ENCODE data around the gene LSM10. TPM values are rescaled to one million over a fixed set of nuclear protein-coding genes. Genes with fewer than 3 reads are reported as not detected.

The LSM10 gene
- total and polyA plus RNA-seq, 3 experiments from 2014 or later, result 75.3 to 146 (median 81.4) TPM

DNA sequence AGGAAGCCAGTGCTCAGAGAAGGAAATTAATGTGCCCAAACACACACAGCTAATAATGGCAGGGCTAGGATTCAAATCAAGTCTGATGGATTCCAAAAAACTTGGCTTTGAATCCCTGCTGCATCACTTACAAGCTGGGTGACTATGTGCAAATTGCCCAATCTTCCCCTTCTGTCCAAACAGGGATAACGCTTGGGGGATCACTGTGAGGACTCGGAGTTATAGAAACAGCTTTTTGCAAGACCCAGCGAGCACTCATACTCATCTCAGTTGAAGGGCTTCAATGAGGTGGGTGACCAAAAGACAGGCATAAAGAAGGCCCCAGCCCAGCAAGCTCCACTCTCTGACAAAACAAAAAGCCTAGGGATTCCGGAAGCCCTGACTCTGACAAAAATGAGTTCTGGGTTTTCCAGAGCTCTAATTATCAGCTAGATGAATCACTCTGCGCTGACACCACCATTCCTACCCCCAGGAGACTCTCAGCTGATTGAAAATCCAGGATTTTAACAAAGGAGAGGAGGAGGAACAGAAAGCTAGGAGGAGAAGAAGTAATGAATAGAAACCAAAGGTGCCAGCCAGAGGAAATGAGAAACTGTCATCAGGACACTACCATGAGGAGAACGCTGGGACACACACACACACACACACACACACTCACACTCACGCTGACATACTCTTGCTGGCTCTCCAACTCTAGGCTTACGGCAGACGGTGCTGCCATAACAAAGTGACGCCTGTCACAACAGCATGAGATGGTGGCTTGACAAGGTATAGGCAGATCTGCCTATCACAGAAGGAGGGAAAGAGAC is 10.4 kb downstream of the LSM10 start:
- Histone ChIP-seq H3K36me3 (ENCODE audit: insufficient read depth, low read length) (peaks cover 8% of the 10 kb centered on the region), H3K27ac (ENCODE audit: low read depth, low read length) (peak overlapping the region; percentile 97), H3K27me3 (ENCODE audit: insufficient read depth, low read length, poor library complexity, severe bottlenecking) (no peaks in the 10 kb centered on the region), H3K9me3 (ENCODE audit: low read length) (no peaks in the 10 kb centered on the region), H3K4me3 (ENCODE audit: low read length) (no peak overlapping the region), H3K4me1 (ENCODE audit: insufficient read depth, low read length) (peaks cover 37% of the 10 kb centered on the region)
- Mint-ChIP-seq H3K4me1 (peaks cover 39 to 45% (median 44%) of the 10 kb centered on the region in 3 donors), H3K9me3 (no peaks in the 10 kb centered on the region), H3K27ac (peak overlapping the region; percentile 79 to 99 (median 98)), H3K27me3 (no peaks in the 10 kb centered on the region), H3K4me3 (peak overlapping the region in 3 of 7 donors; percentile 28 to 97 (median 89)), H3K36me3 (peaks cover 0 to 46% (median 11%) of the 10 kb centered on the region in 3 donors)
- DNase-seq, result no peak
- ChIA-PET CTCF (interaction anchor here (0.7 to 3.4 kb wide), 8 partner anchors 10 to 199 kb away, joined by 3 to 23 read pairs (median 5); partner anchors contain the start of genes LSM10 and SH3D21), POLR2A (interaction anchor here (0.9 to 3.3 kb wide), 7 partner anchors 10 to 238 kb away, joined by 3 to 43 read pairs (median 6); partner anchors contain the start of genes EVA1B, LSM10, MRPS15 and THRAP3)

DNA sequence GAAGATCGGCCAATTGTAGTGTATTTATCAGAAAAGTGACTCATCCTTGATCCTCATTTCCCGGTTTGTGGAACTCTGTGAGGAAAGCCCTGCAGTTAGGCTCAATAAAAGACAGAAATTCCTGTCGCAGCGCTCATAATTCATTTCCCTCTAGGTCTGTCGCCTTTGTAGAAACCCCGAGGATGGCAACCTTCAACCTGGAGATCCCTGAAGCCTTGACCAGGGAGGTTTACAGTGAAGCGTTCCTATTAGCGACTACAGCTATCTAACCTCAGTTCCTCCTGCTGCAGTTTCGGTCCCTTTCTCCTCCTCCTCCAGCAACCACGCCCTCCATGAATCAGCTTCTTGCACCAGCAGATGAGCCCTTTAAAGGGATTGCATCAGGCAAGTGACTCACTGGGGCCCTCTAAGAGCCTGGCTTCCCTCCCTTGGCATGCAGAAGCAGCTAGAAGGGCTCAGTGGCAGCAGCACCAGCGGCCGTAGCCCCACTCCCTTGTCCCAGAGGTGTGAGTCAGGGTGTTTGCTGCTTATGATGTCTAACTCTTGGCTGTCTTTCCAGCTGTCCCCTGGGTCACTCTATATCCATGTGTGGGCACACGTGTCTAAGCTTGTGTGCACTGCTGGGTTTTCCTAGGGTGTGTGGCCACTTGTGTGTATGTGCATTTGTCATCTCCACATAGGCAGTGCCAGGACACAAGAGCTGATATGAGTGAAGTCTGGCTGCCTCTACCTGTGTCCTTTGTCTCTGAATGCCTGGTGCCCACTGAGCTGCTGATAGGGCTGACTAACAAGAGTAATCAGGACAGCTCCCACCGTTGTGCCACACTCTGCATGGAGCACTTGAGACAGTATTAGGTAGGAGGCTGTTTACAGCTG is 11.2 kb downstream of the LSM10 start:
- POLR2A ChIA-PET, result interaction anchor here (0.7 to 3.3 kb wide), 8 partner anchors 11 to 237 kb away, joined by 3 to 43 read pairs (median 6); partner anchors contain the start of genes EVA1B, LSM10, MRPS15 and THRAP3
- peak overlapping the region; percentile 95 to 99 (median 98) for H3K27ac Mint-ChIP-seq
- no peaks in the 10 kb centered on the region for H3K9me3 ChIP-seq (ENCODE audit: low read length)
- peak overlapping the region; percentile 97 for H3K27ac ChIP-seq (ENCODE audit: low read depth, low read length)
- peaks cover 0 to 41% (median 7%) of the 10 kb centered on the region in 3 donors for H3K36me3 Mint-ChIP-seq
- H3K4me3 Mint-ChIP-seq, result peak overlapping the region; percentile 85 to 97 (median 92)
- H3K4me3 ChIP-seq (ENCODE audit: low read length), result peak overlapping the region; percentile 81
- CTCF ChIA-PET, result interaction anchor here (0.7 to 3.4 kb wide), 11 partner anchors 11 to 198 kb away, joined by 3 to 23 read pairs (median 4); partner anchors contain the start of genes LSM10 and SH3D21
- H3K27me3 Mint-ChIP-seq, result no peaks in the 10 kb centered on the region
- DNase-seq, result peak in 4 of 5 donors; percentile 74 to 93 (median 77)
- peaks cover 6% of the 10 kb centered on the region for H3K36me3 ChIP-seq (ENCODE audit: insufficient read depth, low read length)
- no peaks in the 10 kb centered on the region for H3K9me3 Mint-ChIP-seq
- H3K27me3 ChIP-seq (ENCODE audit: insufficient read depth, low read length, poor library complexity, severe bottlenecking), result no peaks in the 10 kb centered on the region
- H3K4me1 ChIP-seq (ENCODE audit: insufficient read depth, low read length), result peaks cover 37% of the 10 kb centered on the region
- peaks cover 41 to 51% (median 49%) of the 10 kb centered on the region in 3 donors for H3K4me1 Mint-ChIP-seq

DNA sequence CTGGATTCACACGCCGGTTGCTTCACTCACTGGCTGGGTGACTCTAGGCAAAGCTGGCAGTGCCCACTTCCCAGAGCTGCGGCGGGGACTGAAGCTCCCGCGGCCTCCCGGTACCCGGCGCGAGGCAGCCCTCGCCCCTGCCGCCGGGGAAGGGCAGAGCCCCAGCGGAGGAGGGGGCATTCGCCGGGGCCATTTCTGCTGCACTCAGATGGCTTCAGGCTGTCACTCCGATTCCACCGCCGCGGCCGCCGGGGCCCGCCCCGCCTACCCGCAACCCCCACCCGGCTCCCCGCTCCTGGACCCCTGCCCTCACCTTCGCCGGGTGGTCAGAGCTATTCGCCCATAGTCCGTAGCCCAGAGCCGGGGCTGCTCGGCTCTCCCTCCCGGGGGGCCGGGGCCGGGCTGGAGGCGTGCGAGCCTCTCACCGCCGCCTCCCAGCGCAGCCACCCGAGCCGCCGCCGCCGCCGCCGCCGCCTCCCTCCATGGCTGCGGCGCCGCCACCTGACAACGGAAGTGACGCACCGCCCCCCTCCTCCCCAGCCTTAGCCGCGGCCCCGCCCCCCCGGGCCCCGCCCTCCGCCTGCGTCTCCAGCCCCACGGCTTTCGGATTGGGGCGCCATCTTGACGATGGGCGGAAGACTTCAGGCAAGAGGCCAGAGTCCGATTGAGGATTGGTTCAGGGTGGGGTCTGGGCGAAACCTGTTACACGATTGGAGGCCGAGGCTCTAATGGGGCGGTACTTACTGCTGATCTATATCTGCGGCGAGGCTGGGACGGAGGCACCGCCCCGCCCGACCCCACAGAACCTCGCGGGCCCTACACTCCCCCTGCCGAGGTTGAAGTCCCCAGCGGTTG is 12.1 kb downstream of the LSM10 start, which contains the start of gene STK40:
TSS of gene STK40 (minus strand) at position 515 of the 855 bp plus-strand sequence. CDS start 24,592 bp downstream, outside the sequence.
- Histone ChIP-seq H3K4me3 (ENCODE audit: low read length) (peak within 1 kb of the TSS; percentile 98), H3K4me1 (ENCODE audit: insufficient read depth, low read length) (peaks cover 43% of the 10 kb centered on the region), H3K36me3 (ENCODE audit: insufficient read depth, low read length) (peaks cover 4% of the 10 kb centered on the region), H3K27ac (ENCODE audit: low read depth, low read length) (peak within 1 kb of the TSS; percentile 97), H3K27me3 (ENCODE audit: insufficient read depth, low read length, poor library complexity, severe bottlenecking) (no peaks in the 10 kb centered on the region), H3K9me3 (ENCODE audit: low read length) (no peaks in the 10 kb centered on the region)
- ChIA-PET POLR2A (interaction anchor here (0.5 to 3.3 kb wide), 9 partner anchors 11 to 236 kb away, joined by 3 to 43 read pairs (median 6); partner anchors contain the start of genes EVA1B, LSM10, MRPS15 and THRAP3), CTCF (interaction anchor here (1.0 to 6.9 kb wide), 11 partner anchors 12 to 197 kb away, joined by 3 to 38 read pairs (median 4); partner anchors contain the start of genes LSM10 and SH3D21)
- peaks cover 0 to 39% (median 7%) of the 10 kb centered on the region in 3 donors for H3K36me3 Mint-ChIP-seq
- peak within 1 kb of the TSS; percentile 85 to 97 (median 92) for H3K4me3 Mint-ChIP-seq
- H3K9me3 Mint-ChIP-seq, result no peaks in the 10 kb centered on the region
- H3K4me1 Mint-ChIP-seq, result peaks cover 48 to 60% (median 58%) of the 10 kb centered on the region in 3 donors
- H3K27ac Mint-ChIP-seq, result peak within 1 kb of the TSS; percentile 95 to 99 (median 98)
- peak; percentile 95 to 99 (median 98) for DNase-seq
- H3K27me3 Mint-ChIP-seq, result peaks cover 0 to 2% of the 10 kb centered on the region in 2 donors

DNA sequence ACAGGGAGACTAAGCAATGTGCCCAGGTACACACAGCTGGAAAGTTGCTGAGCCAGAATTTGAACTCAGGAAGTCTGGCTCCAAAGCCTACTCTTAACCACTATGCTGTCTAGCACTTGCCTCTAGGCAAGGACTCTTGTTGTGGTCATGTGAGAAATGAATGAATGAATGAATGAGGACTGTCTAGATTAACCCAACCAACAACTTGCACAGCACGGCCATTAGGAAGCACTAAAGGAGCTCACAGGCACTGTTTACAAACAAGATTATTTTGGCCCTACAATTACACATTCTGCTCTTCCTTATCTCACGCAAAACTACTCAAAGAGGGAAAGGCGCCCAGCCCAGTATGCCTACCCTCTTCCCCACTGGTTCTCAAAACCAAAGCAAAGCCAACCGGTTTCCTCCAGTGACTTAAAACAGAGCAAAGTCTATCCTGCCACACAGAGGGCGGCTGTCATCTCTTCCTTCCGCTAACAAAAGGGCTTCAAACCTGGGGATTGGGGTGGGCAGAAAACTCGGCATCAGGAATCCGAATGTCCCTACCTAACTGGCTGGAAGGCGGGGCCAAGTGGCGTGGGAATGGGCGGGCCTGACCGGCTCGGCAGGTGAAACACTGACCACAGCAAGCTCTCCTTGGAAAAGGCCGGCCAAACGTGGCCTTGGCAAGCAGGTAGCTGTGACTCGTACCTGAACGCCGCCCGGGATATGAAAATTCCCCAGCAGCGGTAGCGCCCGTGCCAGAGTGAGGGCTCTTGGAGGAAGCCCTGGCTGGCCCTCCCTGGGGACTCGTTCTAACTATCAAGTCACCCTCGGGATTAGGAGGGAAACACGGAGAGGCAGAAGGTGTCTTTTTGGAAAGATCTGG is 12.9 kb downstream of the LSM10 start:
- Mint-ChIP-seq H3K4me1 (peaks cover 56 to 68% (median 66%) of the 10 kb centered on the region in 3 donors), H3K27ac (peak overlapping the region; percentile 83 to 99 (median 97)), H3K9me3 (no peaks in the 10 kb centered on the region), H3K27me3 (peaks cover 0 to 2% of the 10 kb centered on the region in 2 donors), H3K4me3 (peak overlapping the region; percentile 85 to 97 (median 89)), H3K36me3 (peaks cover 0 to 39% (median 7%) of the 10 kb centered on the region in 3 donors)
- DNase-seq, result peak; percentile 27 to 55 (median 49)
- H3K36me3 ChIP-seq (ENCODE audit: insufficient read depth, low read length), result peaks cover 4% of the 10 kb centered on the region
- H3K27me3 ChIP-seq (ENCODE audit: insufficient read depth, low read length, poor library complexity, severe bottlenecking), result no peaks in the 10 kb centered on the region
- peak overlapping the region; percentile 97 for H3K27ac ChIP-seq (ENCODE audit: low read depth, low read length)
- peaks cover 49% of the 10 kb centered on the region for H3K4me1 ChIP-seq (ENCODE audit: insufficient read depth, low read length)
- peak overlapping the region; percentile 98 for H3K4me3 ChIP-seq (ENCODE audit: low read length)
- ChIA-PET CTCF (interaction anchor here (1.5 to 6.9 kb wide), 3 partner anchors 13 to 42 kb away, joined by 3 to 38 read pairs (median 23); partner anchors contain the start of gene LSM10), POLR2A (interaction anchor here (0.5 to 3.3 kb wide), 4 partner anchors 12 to 27 kb away, joined by 5 to 43 read pairs (median 6); partner anchors contain the start of gene LSM10)
- H3K9me3 ChIP-seq (ENCODE audit: low read length), result no peaks in the 10 kb centered on the region

DNA sequence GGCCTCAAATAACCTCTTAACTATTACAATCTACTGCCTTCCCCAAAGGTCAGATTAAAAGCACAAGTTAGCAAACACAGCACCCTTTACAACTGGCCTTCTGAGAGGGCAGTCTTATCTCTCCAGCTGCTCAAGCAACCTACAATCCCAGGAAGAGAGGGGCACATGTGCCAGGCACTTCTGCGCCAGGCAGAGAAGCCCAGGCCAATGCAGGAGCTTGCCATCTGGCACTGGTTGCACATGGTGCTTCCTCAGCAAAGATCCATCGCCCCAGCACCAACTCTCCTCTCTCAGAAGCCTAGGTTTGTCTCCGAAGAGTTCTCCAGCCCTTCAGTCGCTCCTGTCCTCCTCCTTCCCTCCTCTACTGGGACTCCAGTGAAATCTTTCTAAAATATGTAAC is 14.5 kb downstream of the LSM10 start:
- Histone ChIP-seq H3K36me3 (ENCODE audit: insufficient read depth, low read length) (peaks cover 4% of the 10 kb centered on the region), H3K4me1 (ENCODE audit: insufficient read depth, low read length) (peaks cover 57% of the 10 kb centered on the region), H3K27ac (ENCODE audit: low read depth, low read length) (no peak overlapping the region), H3K4me3 (ENCODE audit: low read length) (no peak overlapping the region), H3K27me3 (ENCODE audit: insufficient read depth, low read length, poor library complexity, severe bottlenecking) (no peaks in the 10 kb centered on the region), H3K9me3 (ENCODE audit: low read length) (no peaks in the 10 kb centered on the region)
- H3K27ac Mint-ChIP-seq, result peak overlapping the region; percentile 47 to 99 (median 92)
- CTCF ChIA-PET, result interaction anchor here (0.5 to 6.9 kb wide), 3 partner anchors 12 to 36 kb away, joined by 3 to 38 read pairs (median 3); no protein-coding TSS in a partner anchor
- no peak for DNase-seq
- no peaks in the 10 kb centered on the region for H3K9me3 Mint-ChIP-seq
- peaks cover 0 to 2% of the 10 kb centered on the region in 2 donors for H3K27me3 Mint-ChIP-seq
- POLR2A ChIA-PET, result interaction anchor here (1.1 kb wide), 1 partner anchor 14 kb away, joined by 6 read pairs; the partner anchor contains the start of gene LSM10
- peaks cover 0 to 35% (median 10%) of the 10 kb centered on the region in 3 donors for H3K36me3 Mint-ChIP-seq
- H3K4me1 Mint-ChIP-seq, result peaks cover 62 to 79% (median 78%) of the 10 kb centered on the region in 3 donors
- peak overlapping the region in 6 of 7 donors; percentile 19 to 80 (median 67) for H3K4me3 Mint-ChIP-seq

DNA sequence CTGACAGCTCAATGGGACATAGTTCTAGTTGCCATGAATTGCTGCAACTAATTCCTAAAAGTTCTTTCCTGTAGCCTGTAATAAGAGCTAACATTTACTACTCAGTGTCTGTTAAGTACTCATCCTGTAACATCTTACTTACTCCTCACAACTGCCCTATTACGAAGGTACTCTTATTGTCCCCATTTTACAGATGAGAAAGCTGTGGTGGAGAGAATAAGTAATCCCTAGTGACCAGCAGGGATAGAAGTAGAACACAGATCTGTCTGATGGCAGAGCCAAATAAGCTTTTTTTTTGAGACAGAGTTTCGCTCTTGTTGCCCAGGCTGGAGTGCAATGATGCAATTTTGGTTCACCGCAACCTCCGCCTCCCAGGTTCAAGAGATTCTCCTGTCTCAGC is 15.0 kb downstream of the LSM10 start:
- POLR2A ChIA-PET, result interaction anchor here (1.1 kb wide), 1 partner anchor 15 kb away, joined by 6 read pairs; the partner anchor contains the start of gene LSM10
- Mint-ChIP-seq H3K4me1 (peaks cover 66 to 84% (median 82%) of the 10 kb centered on the region in 3 donors), H3K36me3 (peaks cover 0 to 35% (median 10%) of the 10 kb centered on the region in 3 donors), H3K27ac (peak overlapping the region in 5 of 8 donors; percentile 78 to 99 (median 90)), H3K27me3 (peaks cover 0 to 2% of the 10 kb centered on the region in 2 donors), H3K4me3 (no peak overlapping the region), H3K9me3 (no peaks in the 10 kb centered on the region)
- Histone ChIP-seq H3K36me3 (ENCODE audit: insufficient read depth, low read length) (peaks cover 4% of the 10 kb centered on the region), H3K27me3 (ENCODE audit: insufficient read depth, low read length, poor library complexity, severe bottlenecking) (no peaks in the 10 kb centered on the region), H3K4me1 (ENCODE audit: insufficient read depth, low read length) (peaks cover 63% of the 10 kb centered on the region), H3K9me3 (ENCODE audit: low read length) (no peaks in the 10 kb centered on the region), H3K27ac (ENCODE audit: low read depth, low read length) (no peak overlapping the region), H3K4me3 (ENCODE audit: low read length) (no peak overlapping the region)
- DNase-seq, result no peak
- CTCF ChIA-PET, result interaction anchor here (6.9 kb wide), 1 partner anchor 15 kb away, joined by 38 read pairs; no protein-coding TSS in a partner anchor
